ENCODE results near the gene REEP1.

REEP1 gene

GRCh38 chr2:86333378-86333777 is 4.0 kb downstream of the REEP1 start:
- no peak for TF ChIP-seq POLR2A (IDR thresholded peaks at IDR 0.05; ENCODE audit: low read depth, low read length)
- FAIRE-seq = no peak
- DNase-seq (ENCODE audit: insufficient read length, low spot score) = no peak

DNA sequence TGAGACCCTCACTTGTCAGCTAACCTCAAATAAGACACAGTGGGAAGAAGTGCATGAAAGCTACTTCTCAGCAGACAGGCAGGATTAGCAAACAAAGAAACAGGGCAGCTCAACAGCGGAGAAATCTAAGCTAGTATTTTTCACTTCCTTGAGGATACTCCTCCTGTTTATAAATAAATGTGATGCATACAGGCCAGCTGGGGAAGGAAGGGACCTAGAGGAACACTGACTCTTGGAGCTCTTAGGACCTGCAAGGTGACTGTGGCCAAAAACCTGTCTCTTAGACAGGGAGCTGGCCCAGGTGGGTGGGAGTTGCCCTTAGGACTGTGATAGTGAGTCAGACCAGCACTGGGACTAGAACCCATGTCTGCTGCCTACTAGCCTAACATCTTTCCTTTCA is 4.8 kb downstream of the REEP1 start:
- FAIRE-seq = no peak
- no peak for TF ChIP-seq POLR2A (IDR thresholded peaks at IDR 0.05; ENCODE audit: low read depth, low read length)
- no peak for DNase-seq (ENCODE audit: insufficient read length, low spot score)

- FAIRE-seq (no peak), DNase-seq (ENCODE audit: insufficient read length, low spot score) (no peak)
- no peak for TF ChIP-seq POLR2A (IDR thresholded peaks at IDR 0.05; ENCODE audit: low read depth, low read length)
These were observed 6.0 kb downstream of the REEP1 start for GRCh38 chr2:86331384-86331783.

DNA sequence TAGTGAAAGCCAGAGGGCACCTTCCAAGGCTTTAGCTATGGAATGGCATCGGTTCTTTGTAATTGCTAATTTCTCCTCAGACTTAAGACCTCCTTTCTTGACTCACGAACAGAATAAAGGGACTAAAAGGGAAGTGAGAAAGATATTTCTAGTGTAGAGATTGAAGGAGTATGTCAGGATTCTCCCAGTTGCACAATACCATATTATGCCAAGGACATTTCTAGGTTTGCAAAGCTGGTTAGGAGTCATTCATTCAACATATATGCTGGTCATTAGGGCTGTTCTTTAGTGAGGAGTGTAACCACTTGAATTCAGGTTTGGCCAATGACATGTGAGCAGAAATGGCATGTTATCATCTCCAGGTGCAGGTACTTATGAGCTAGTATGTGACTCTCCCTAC is 7.4 kb downstream of the REEP1 start:
- FAIRE-seq (no peak), DNase-seq (ENCODE audit: insufficient read length, low spot score) (no peak)
- no peak for TF ChIP-seq POLR2A (IDR thresholded peaks at IDR 0.05; ENCODE audit: low read depth, low read length)

GRCh38 chr2:86323273-86324021 is 14.0 kb downstream of the REEP1 start:
- DNase-seq (ENCODE audit: insufficient read length, low spot score) = no peak
- TF ChIP-seq POLR2A (IDR thresholded peaks at IDR 0.05; ENCODE audit: low read depth, low read length) = no peak
- no peak for FAIRE-seq

- TF ChIP-seq POLR2A (IDR thresholded peaks at IDR 0.05; ENCODE audit: low read depth, low read length) = no peak
- FAIRE-seq (no peak), DNase-seq (ENCODE audit: insufficient read length, low spot score) (no peak)
These were observed 17.5 kb downstream of the REEP1 start for GRCh38 chr2:86319700-86320580.

DNA sequence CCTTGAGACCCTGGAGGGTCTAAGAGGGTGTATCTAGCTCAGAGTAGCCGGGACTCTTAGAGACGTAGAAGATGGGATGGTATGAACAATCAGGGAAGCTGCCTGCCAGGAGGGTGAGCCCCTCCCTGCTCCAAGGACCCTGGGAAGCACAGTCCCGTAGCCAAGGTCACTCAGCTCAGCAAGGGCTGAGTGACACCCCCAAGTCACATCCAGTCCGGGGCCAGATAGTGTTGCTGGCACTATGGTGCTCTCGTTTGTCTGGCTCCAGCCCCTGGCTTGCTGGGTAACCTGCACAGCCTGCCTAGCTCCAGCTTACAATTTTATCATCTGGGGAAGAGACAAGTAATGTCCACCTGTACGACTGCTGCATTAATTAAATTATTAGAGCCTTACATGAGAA is 22.3 kb downstream of the REEP1 start:
- no peak for TF ChIP-seq POLR2A (IDR thresholded peaks at IDR 0.05; ENCODE audit: low read depth, low read length)
- DNase-seq (ENCODE audit: insufficient read length, low spot score) = no peak
- no peak for FAIRE-seq

- no peak for TF ChIP-seq POLR2A (IDR thresholded peaks at IDR 0.05; ENCODE audit: low read depth, low read length)
- no peak for DNase-seq (ENCODE audit: insufficient read length, low spot score)
- no peak for FAIRE-seq
These were observed 23.3 kb downstream of the REEP1 start for GRCh38 chr2:86314125-86314524.

DNA sequence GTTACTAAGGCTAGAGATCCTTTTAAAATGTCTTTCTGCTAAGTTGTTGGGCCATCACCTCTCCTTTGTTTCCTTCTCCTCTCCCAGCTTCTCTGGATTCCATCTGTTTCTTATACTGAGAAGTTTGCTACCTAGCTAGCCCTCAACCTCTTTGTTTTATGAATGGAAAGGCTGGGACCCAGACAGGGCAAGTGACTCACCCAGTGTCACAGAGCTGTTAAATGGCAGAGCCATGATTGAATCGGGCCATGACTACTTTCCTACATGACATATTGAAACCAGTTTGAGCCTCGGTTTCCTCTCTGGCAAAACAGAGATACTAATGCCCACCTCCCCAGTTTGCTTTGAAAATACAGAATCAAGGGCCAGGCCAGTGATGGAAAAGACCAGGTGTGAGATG is 24.1 kb downstream of the REEP1 start:
- no peak for DNase-seq (ENCODE audit: insufficient read length, low spot score)
- TF ChIP-seq POLR2A (IDR thresholded peaks at IDR 0.05; ENCODE audit: low read depth, low read length) = no peak
- no peak for FAIRE-seq

- FAIRE-seq (no peak), DNase-seq (ENCODE audit: insufficient read length, low spot score) (no peak)
- TF ChIP-seq POLR2A (IDR thresholded peaks at IDR 0.05; ENCODE audit: low read depth, low read length) = no peak
These were observed 25.5 kb downstream of the REEP1 start for GRCh38 chr2:86311879-86312278.

DNA sequence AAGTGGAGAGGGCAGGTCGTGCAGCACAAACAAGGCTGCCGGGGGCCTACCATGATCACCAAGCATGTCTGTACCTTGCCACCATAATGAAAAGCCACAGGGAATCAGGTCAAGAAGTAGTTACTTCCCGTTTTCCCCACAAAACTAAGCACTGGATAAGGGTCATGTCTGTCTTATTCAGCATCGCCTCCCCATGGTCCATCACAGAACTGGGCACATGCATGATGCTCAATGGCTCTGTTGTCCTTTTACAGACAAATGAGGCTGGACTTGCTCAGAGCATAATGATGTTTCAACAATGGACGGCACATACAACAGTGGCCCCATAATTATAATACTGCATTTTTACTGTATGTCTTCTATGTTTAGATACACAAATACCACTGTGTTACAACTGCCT is 27.5 kb downstream of the REEP1 start:
- FAIRE-seq = no peak
- TF ChIP-seq POLR2A (IDR thresholded peaks at IDR 0.05; ENCODE audit: low read depth, low read length) = no peak
- no peak for DNase-seq (ENCODE audit: insufficient read length, low spot score)

DNA sequence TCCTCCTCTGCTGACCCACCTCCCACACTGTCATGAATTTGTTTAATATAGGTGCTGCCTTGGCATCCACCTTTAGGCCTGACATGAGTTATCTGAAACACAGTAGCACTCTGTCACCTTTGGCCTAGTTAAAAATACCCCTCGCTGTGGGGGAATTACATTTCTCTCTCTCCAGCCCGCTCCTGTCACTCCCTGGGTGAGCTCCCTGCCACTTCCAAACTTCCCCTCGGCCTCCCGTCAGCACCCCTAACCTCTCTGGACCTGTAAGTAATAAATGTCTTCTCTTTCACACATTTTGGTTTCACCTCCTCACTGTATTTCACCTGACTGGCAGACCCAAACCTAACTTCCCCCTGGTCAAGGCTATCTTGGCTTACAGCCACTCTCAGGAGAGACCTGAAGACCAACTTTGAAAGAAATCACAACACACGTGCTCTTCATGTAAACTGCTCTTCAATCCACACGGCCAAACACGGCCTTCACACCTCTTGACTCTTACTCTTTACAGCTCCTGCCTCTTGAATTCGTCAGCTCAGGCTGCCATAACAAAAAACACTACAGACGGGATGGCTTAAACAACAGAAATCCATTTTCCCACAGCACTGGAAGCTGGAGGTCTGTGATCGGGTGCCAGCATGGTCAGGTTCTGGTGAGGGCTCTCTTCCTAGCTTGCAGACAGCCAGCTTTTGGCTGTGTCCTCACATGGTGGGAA is 28.3 kb downstream of the REEP1 start:
- no peak for TF ChIP-seq POLR2A (IDR thresholded peaks at IDR 0.05; ENCODE audit: low read depth, low read length)
- FAIRE-seq (no peak), DNase-seq (ENCODE audit: insufficient read length, low spot score) (no peak)

DNA sequence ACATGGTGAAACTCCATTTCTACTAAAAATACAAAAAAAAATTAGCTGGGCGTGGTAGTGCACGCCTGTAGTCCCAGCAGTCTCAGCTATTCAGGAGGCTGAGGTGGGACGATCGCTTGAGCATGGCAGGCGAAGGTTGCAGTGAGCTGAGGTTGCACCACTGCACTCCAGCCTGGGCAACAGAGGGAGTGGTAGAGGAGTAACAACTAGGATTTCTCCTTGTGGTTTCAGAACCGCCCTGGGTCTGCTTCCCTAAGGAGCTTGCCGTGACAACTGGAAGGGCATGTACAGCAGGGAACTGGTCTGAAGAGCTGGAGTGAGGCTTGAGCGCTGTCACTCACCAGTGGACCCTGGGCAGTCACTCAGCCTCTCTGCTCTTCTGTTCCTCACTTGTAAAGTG is 29.1 kb downstream of the REEP1 start:
- no peak for TF ChIP-seq POLR2A (IDR thresholded peaks at IDR 0.05; ENCODE audit: low read depth, low read length)
- no peak for DNase-seq (ENCODE audit: insufficient read length, low spot score)
- FAIRE-seq = no peak

GRCh38 chr2:86307431-86307830 is 30.0 kb downstream of the REEP1 start:
- FAIRE-seq (no peak), DNase-seq (ENCODE audit: insufficient read length, low spot score) (no peak)
- no peak for TF ChIP-seq POLR2A (IDR thresholded peaks at IDR 0.05; ENCODE audit: low read depth, low read length)

Measured in H54 (cell line).